CD4-positive, CD25-positive, alpha-beta regulatory T cell (primary cell): ENCODE measurements around the gene POMT2. TPM values are rescaled to one million over a fixed set of nuclear protein-coding genes. Genes with fewer than 3 reads are reported as not detected.
A peak's percentile ranks its signal among the peaks of the same experiment; 100 is the strongest.

Experiments
- ATAC-seq, 2 donors: fragments of 150-1000 bp; cut with Tn5 transposase; one replicate each; pipeline ENCODE4 v1.10.0; 2021; ENCODE audit warnings: low read depth in 2 of 2, moderate number of reproducible peaks in 2 of 2, moderate library complexity in 1 of 2
- DNase-seq, 3 donors: peaks; one replicate each; pipeline versions ENCODE4 v3.0.0 to v3.0.0-alpha.2; 2012 to 2022; ENCODE audit warnings: mixed read lengths in 1 of 3
- H3K27ac ChIP-seq: one replicate; pipeline ENCODE4 v1.7.0; 2013; ENCODE audit warnings: mild to moderate bottlenecking, low read length; ENCODE audit not compliant: insufficient read depth, poor library complexity, severe bottlenecking
- H3K27me3 ChIP-seq: one replicate; pipeline ENCODE4 v1.7.0; 2013; ENCODE audit warnings: low read length; ENCODE audit not compliant: control insufficient read depth, insufficient read depth
- H3K36me3 ChIP-seq: one replicate; pipeline ENCODE4 v1.7.0; 2013; ENCODE audit warnings: mild to moderate bottlenecking, low read length, moderate library complexity; ENCODE audit not compliant: control insufficient read depth, insufficient read depth
- H3K4me1 ChIP-seq: 2 replicates; pipeline ENCODE4 v1.7.0; 2013; ENCODE audit warnings: mild to moderate bottlenecking, low read length; ENCODE audit not compliant: insufficient read depth, control insufficient read depth, poor library complexity, severe bottlenecking
- H3K4me3 ChIP-seq: one replicate; pipeline ENCODE4 v1.7.0; 2013; ENCODE audit warnings: low read depth, mild to moderate bottlenecking, low read length, moderate library complexity
- H3K9me3 ChIP-seq, 2 experiments: 1 replicate in 1 of 2; 2 replicates in 1 of 2; pipeline ENCODE4 v1.7.0; 2013; ENCODE audit warnings: low read length in 2 of 2, mild to moderate bottlenecking in 1 of 2, moderate library complexity in 1 of 2; ENCODE audit not compliant: control insufficient read depth in 2 of 2
- H3K27ac Mint-ChIP-seq, 3 donors: one replicate each; pipeline ENCODE4 v1.8.0; 2020 to 2022; ENCODE audit warnings: mild to moderate bottlenecking in 3 of 3, mixed read lengths in 3 of 3, moderate library complexity in 2 of 3
- H3K27me3 Mint-ChIP-seq: one replicate; pipeline ENCODE4 v1.8.0; 2022; ENCODE audit warnings: mild to moderate bottlenecking, mixed read lengths
- H3K36me3 Mint-ChIP-seq: one replicate; pipeline ENCODE4 v1.8.0; 2020; ENCODE audit warnings: mixed read lengths
- H3K4me1 Mint-ChIP-seq, 4 donors: one replicate each; pipeline ENCODE4 v1.8.0; 2020 to 2022; ENCODE audit warnings: mixed read lengths in 4 of 4, mild to moderate bottlenecking in 1 of 4
- H3K4me3 Mint-ChIP-seq, 4 donors: one replicate each; pipeline ENCODE4 v1.8.0; 2020 to 2022; ENCODE audit warnings: mild to moderate bottlenecking in 4 of 4, mixed read lengths in 4 of 4, moderate library complexity in 3 of 4
- H3K9me3 Mint-ChIP-seq, 7 donors: one replicate each; pipeline ENCODE4 v1.8.0; 2020 to 2022; ENCODE audit warnings: mixed read lengths in 7 of 7, mild to moderate bottlenecking in 3 of 7, moderate library complexity in 2 of 7
- polyA plus RNA-seq, 4 donors: library from polyadenylated mRNA; unstranded; fragments of 300-500 nt; fragmentation: Illumina TruSeq; gene quantifications; one replicate each; pipeline ENCODE4 v1.2.3, GENCODE V29; 2021
- total RNA-seq: library from RNA; stranded (reverse); gene quantifications from one replicate; pipeline ENCODE4 v1.2.3, GENCODE V29; 2022

Gene POMT2
- total and polyA plus RNA-seq, 5 donors from 2014 or later = 0.53 to 11.3 (median 1.9) TPM

GRCh38 chr14:77306416-77306815, 14.3 kb downstream of the POMT2 start:
- ATAC-seq (no peak), DNase-seq (no peak)
- no peak overlapping the region for H3K4me3 Mint-ChIP-seq
- no peak overlapping the region for H3K4me3 ChIP-seq
- no peaks in the 10 kb centered on the region for H3K9me3 Mint-ChIP-seq
- H3K4me1 ChIP-seq = no peaks in the 10 kb centered on the region
- peaks cover 5 to 10% (median 7%) of the 10 kb centered on the region in 4 donors for H3K4me1 Mint-ChIP-seq
- no peaks in the 10 kb centered on the region for H3K9me3 ChIP-seq
- no peak overlapping the region for H3K27ac Mint-ChIP-seq
- H3K36me3 Mint-ChIP-seq = peaks cover 22% of the 10 kb centered on the region
- H3K36me3 ChIP-seq = no peaks in the 10 kb centered on the region
- no peaks in the 10 kb centered on the region for H3K27me3 Mint-ChIP-seq
- no peaks in the 10 kb centered on the region for H3K27me3 ChIP-seq
- H3K27ac ChIP-seq = no peak overlapping the region

GRCh38 chr14:77305696-77306095, 15.0 kb downstream of the POMT2 start:
- no peak overlapping the region for H3K4me3 Mint-ChIP-seq
- no peaks in the 10 kb centered on the region for H3K9me3 Mint-ChIP-seq
- peaks cover 5 to 10% (median 7%) of the 10 kb centered on the region in 4 donors for H3K4me1 Mint-ChIP-seq
- DNase-seq = no peak
- H3K36me3 ChIP-seq = no peaks in the 10 kb centered on the region
- H3K27me3 Mint-ChIP-seq = no peaks in the 10 kb centered on the region
- no peaks in the 10 kb centered on the region for H3K27me3 ChIP-seq
- no peak overlapping the region for H3K4me3 ChIP-seq
- no peaks in the 10 kb centered on the region for H3K4me1 ChIP-seq
- H3K9me3 ChIP-seq = no peaks in the 10 kb centered on the region
- H3K27ac Mint-ChIP-seq = no peak overlapping the region
- no peak for ATAC-seq
- no peak overlapping the region for H3K27ac ChIP-seq
- H3K36me3 Mint-ChIP-seq = peaks cover 22% of the 10 kb centered on the region

- peaks cover 5 to 10% (median 7%) of the 10 kb centered on the region in 4 donors for H3K4me1 Mint-ChIP-seq
Observed at GRCh38 chr14:77303417-77304156, 17.1 kb downstream of the POMT2 start.

GRCh38 chr14:77302926-77303325, 17.8 kb downstream of the POMT2 start:
- H3K9me3 Mint-ChIP-seq = no peaks in the 10 kb centered on the region
- no peaks in the 10 kb centered on the region for H3K27me3 Mint-ChIP-seq
- H3K36me3 Mint-ChIP-seq = peaks cover 16% of the 10 kb centered on the region
- no peaks in the 10 kb centered on the region for H3K27me3 ChIP-seq
- peak overlapping the region in 1 of 3 donors; percentile 63 for H3K27ac Mint-ChIP-seq
- peaks cover 5 to 10% (median 7%) of the 10 kb centered on the region in 4 donors for H3K4me1 Mint-ChIP-seq
- H3K4me1 ChIP-seq = no peaks in the 10 kb centered on the region
- DNase-seq = peak in 1 of 3 donors; percentile 71
- H3K4me3 Mint-ChIP-seq = no peak overlapping the region
- no peaks in the 10 kb centered on the region for H3K9me3 ChIP-seq
- no peak overlapping the region for H3K27ac ChIP-seq
- peak; percentile 76 to 85 for ATAC-seq
- no peak overlapping the region for H3K4me3 ChIP-seq
- no peaks in the 10 kb centered on the region for H3K36me3 ChIP-seq

More at GRCh38 chr14:77303417-77304156, 17.1 kb downstream of the POMT2 start:
- peak; percentile 66 to 71 for ATAC-seq
- Histone ChIP-seq H3K27me3 (no peaks in the 10 kb centered on the region), H3K27ac (no peak overlapping the region), H3K36me3 (no peaks in the 10 kb centered on the region), H3K4me3 (no peak overlapping the region), H3K9me3 (no peaks in the 10 kb centered on the region), H3K4me1 (no peaks in the 10 kb centered on the region)
- peak in 1 of 3 donors; percentile 73 for DNase-seq
- Mint-ChIP-seq H3K4me3 (no peak overlapping the region), H3K27ac (peak overlapping the region; percentile 42 to 80 (median 63)), H3K27me3 (no peaks in the 10 kb centered on the region), H3K36me3 (peaks cover 15% of the 10 kb centered on the region), H3K9me3 (no peaks in the 10 kb centered on the region)

- H3K27me3 ChIP-seq = no peaks in the 10 kb centered on the region
- Mint-ChIP-seq H3K4me3 (no peak overlapping the region), H3K4me1 (peaks cover 5 to 10% (median 7%) of the 10 kb centered on the region in 4 donors), H3K9me3 (no peaks in the 10 kb centered on the region), H3K27ac (no peak overlapping the region), H3K27me3 (no peaks in the 10 kb centered on the region), H3K36me3 (peaks cover 22% of the 10 kb centered on the region)
- ATAC-seq (no peak), DNase-seq (peak; percentile 27 to 78 (median 34))
- H3K36me3 ChIP-seq = no peaks in the 10 kb centered on the region
- no peaks in the 10 kb centered on the region for H3K9me3 ChIP-seq
- H3K4me3 ChIP-seq = no peak overlapping the region
- no peaks in the 10 kb centered on the region for H3K4me1 ChIP-seq
- H3K27ac ChIP-seq = no peak overlapping the region
Observed at GRCh38 chr14:77301103-77301502, 19.6 kb downstream of the POMT2 start.

- Histone ChIP-seq H3K27ac (no peak overlapping the region), H3K9me3 (no peaks in the 10 kb centered on the region), H3K36me3 (no peaks in the 10 kb centered on the region), H3K4me3 (no peak overlapping the region), H3K4me1 (no peaks in the 10 kb centered on the region), H3K27me3 (no peaks in the 10 kb centered on the region)
- ATAC-seq (no peak), DNase-seq (no peak)
- Mint-ChIP-seq H3K36me3 (peaks cover 26% of the 10 kb centered on the region), H3K4me3 (no peak overlapping the region), H3K27ac (no peak overlapping the region), H3K27me3 (no peaks in the 10 kb centered on the region), H3K4me1 (peaks cover 5 to 10% (median 7%) of the 10 kb centered on the region in 4 donors), H3K9me3 (peaks cover 0 to 2% (median 0%) of the 10 kb centered on the region in 7 donors)
Observed at GRCh38 chr14:77299771-77300170, 20.9 kb downstream of the POMT2 start.

GRCh38 chr14:77296906-77297305, 23.8 kb downstream of the POMT2 start:
- ATAC-seq (no peak), DNase-seq (no peak)
- Mint-ChIP-seq H3K9me3 (peaks cover 0 to 2% (median 0%) of the 10 kb centered on the region in 7 donors), H3K36me3 (peaks cover 14% of the 10 kb centered on the region), H3K4me1 (no peaks in the 10 kb centered on the region), H3K27ac (no peak overlapping the region), H3K27me3 (no peaks in the 10 kb centered on the region), H3K4me3 (no peak overlapping the region)
- Histone ChIP-seq H3K4me3 (no peak overlapping the region), H3K4me1 (no peaks in the 10 kb centered on the region), H3K27ac (no peak overlapping the region), H3K9me3 (no peaks in the 10 kb centered on the region), H3K27me3 (no peaks in the 10 kb centered on the region), H3K36me3 (no peaks in the 10 kb centered on the region)

GRCh38 chr14:77296155-77296554, 24.5 kb downstream of the POMT2 start:
- Mint-ChIP-seq H3K9me3 (peaks cover 0 to 2% (median 0%) of the 10 kb centered on the region in 7 donors), H3K4me1 (no peaks in the 10 kb centered on the region), H3K36me3 (peaks cover 14% of the 10 kb centered on the region), H3K27ac (peak overlapping the region in 1 of 3 donors; percentile 9), H3K27me3 (no peaks in the 10 kb centered on the region), H3K4me3 (no peak overlapping the region)
- no peaks in the 10 kb centered on the region for H3K4me1 ChIP-seq
- H3K4me3 ChIP-seq = no peak overlapping the region
- no peaks in the 10 kb centered on the region for H3K36me3 ChIP-seq
- ATAC-seq = no peak
- no peak overlapping the region for H3K27ac ChIP-seq
- no peaks in the 10 kb centered on the region for H3K27me3 ChIP-seq
- DNase-seq = no peak
- H3K9me3 ChIP-seq = no peaks in the 10 kb centered on the region
